ENCODE data around the gene BAZ1A. TPM values are rescaled to one million over a fixed set of nuclear protein-coding genes. Genes with fewer than 3 reads are reported as not detected.

The BAZ1A gene
- total RNA-seq, 1 experiment from 2014 or later = 17.8 TPM

- H4K8ac ChIP-seq (replicated peaks; ENCODE audit: insufficient read length, low read depth, low read length) = no peak overlapping the region
- no peak for TF ChIP-seq CTCF (conservative IDR thresholded peaks at IDR 0.05)
- no peak overlapping the region for H2AFZ ChIP-seq (ENCODE audit: low read length)
- no peak overlapping the region for H2BK15ac ChIP-seq (ENCODE audit: low read depth, low read length)
- H3T11ph ChIP-seq (ENCODE audit: low read length) = no peak overlapping the region
- H2BK5ac ChIP-seq (ENCODE audit: insufficient read length, low read length) = no peak overlapping the region
- Mint-ChIP-seq H3K4me3 (no peak overlapping the region), H3K36me3 (ENCODE audit: insufficient read depth in 1 of 3, low read depth in 3 of 3) (no peaks in the 10 kb centered on the region), H3K9me3 (peaks cover 4 to 5% of the 10 kb centered on the region in 2 experiments; a peak in 4 of 5 replicates), H3K27me3 (ENCODE audit: low read depth) (no peaks in the 10 kb centered on the region; the same call in 1 of the 2 replicates), H3K27ac (no peak overlapping the region; a peak in 1 of 7 replicates), H3K4me1 (no peaks in the 10 kb centered on the region)
- H2BK20ac ChIP-seq (ENCODE audit: low read depth, low read length, poor library complexity, severe bottlenecking) = no peak overlapping the region
- no peaks in the 10 kb centered on the region for H3K27me3 ChIP-seq (ENCODE audit: insufficient read depth, low read length)
- H4K20me1 ChIP-seq (ENCODE audit: control insufficient read depth, insufficient read depth, insufficient read length) = no peaks in the 10 kb centered on the region
- no peak overlapping the region for H3K23ac ChIP-seq (ENCODE audit: insufficient read length, low read depth, low read length)
- no peaks in the 10 kb centered on the region for H3K23me2 ChIP-seq (ENCODE audit: insufficient read length, low read depth, low read length, poor library complexity, severe bottlenecking)
- H3K14ac ChIP-seq (ENCODE audit: insufficient read depth, low read length) = no peak overlapping the region
- H3K56ac ChIP-seq (ENCODE audit: insufficient read length, low read depth, low read length) = no peak overlapping the region
- no CpG with 5 or more reads among the region's 6 CpGs for WGBS (ENCODE audit: extremely low coverage, insufficient read length, low lambda C conversion rate)
- H3K9ac ChIP-seq (ENCODE audit: extremely low read depth, insufficient read length, low read length) = no peak overlapping the region
- no peak overlapping the region for H4K5ac ChIP-seq (ENCODE audit: insufficient read length, low read depth, low read length)
- no peak overlapping the region for H2BK12ac ChIP-seq (ENCODE audit: insufficient read length, low read depth, low read length)
- H2BK120ac ChIP-seq (ENCODE audit: low read depth, low read length, poor library complexity, severe bottlenecking) = no peak overlapping the region
- no peaks in the 10 kb centered on the region for H3K4me1 ChIP-seq (ENCODE audit: insufficient read depth, low read length)
- H3K18ac ChIP-seq (ENCODE audit: insufficient read length, low read depth, low read length) = no peak overlapping the region
- no peaks in the 10 kb centered on the region for H3K9me3 ChIP-seq (ENCODE audit: control insufficient read depth, low read depth, low read length)
- no peaks in the 10 kb centered on the region for H3K79me2 ChIP-seq (ENCODE audit: insufficient read depth, low read length)
- H2AK5ac ChIP-seq (ENCODE audit: insufficient read length, low read length) = no peak overlapping the region
- no peak overlapping the region for H3K27ac ChIP-seq (ENCODE audit: insufficient read length, low read depth, low read length)
- H3K79me1 ChIP-seq (ENCODE audit: insufficient read depth, low read depth, low read length, poor library complexity, severe bottlenecking) = no peaks in the 10 kb centered on the region
- H3K4ac ChIP-seq (ENCODE audit: low read depth, low read length) = no peak overlapping the region
- no peak for DNase-seq
- H4K91ac ChIP-seq (ENCODE audit: insufficient read length, low read depth, low read length) = no peak overlapping the region
- no peak overlapping the region for H3K4me2 ChIP-seq (ENCODE audit: insufficient read depth, insufficient read length, low read length)
Observed at GRCh38 chr14:34920339-34920738, 45.2 kb upstream of the BAZ1A start.
